GM12873 (cell line): ENCODE measurements around the gene LCLAT1.

Source experiments
- CTCF ChIP-seq: IDR thresholded peaks from 2 replicates; pipeline ENCODE4 v1.5.1; 2012; ENCODE audit warnings: low read depth, mild to moderate bottlenecking, moderate library complexity, low read length, control low read depth; ENCODE audit not compliant: insufficient read depth; ENCODE audit errors: missing control alignments

LCLAT1 gene

GRCh38 chr2:30447149-30448045, at the start of gene LCLAT1:
LCLAT1 (plus strand) TSS chr2:30447246; CDS start chr2:30525591, 78,345 bp downstream.
- TF ChIP-seq CTCF, result no peak

GRCh38 chr2:30398084-30398873, 48.8 kb upstream of the LCLAT1 start:
- TF ChIP-seq CTCF, result no peak

GRCh38 chr2:30400151-30400954, 46.7 kb upstream of the LCLAT1 start:
- no peak for TF ChIP-seq CTCF

- no peak for TF ChIP-seq CTCF
Measured at GRCh38 chr2:30402441-30403182, 44.4 kb upstream of the LCLAT1 start.

- TF ChIP-seq CTCF, result no peak
Measured at GRCh38 chr2:30403592-30404312, 43.3 kb upstream of the LCLAT1 start.
